HG03097 (cell line): ENCODE data around the gene SETDB2.
"Not testable (repeated sequence)": the region's sequence is repeated elsewhere in the genome, so short reads cannot be mapped to it uniquely, and the experiment has no call there.

ENCODE experiments used
- ATAC-seq: cut with Tn5 transposase; IDR thresholded peaks from one replicate; pipeline ENCODE4 v1.9.1; 2021; ENCODE audit not compliant: unreplicated experiment, low FRiP score

The SETDB2 gene

GRCh38 chr13:49464621-49465325 is 20.7 kb downstream of the SETDB2 start:
- ATAC-seq: no peak

GRCh38 chr13:49466292-49466838 is 22.3 kb downstream of the SETDB2 start:
- no peak for ATAC-seq

- no peak for ATAC-seq
Observed at GRCh38 chr13:49472186-49472585, 28.1 kb downstream of the SETDB2 start.

GRCh38 chr13:49476529-49476928 is 32.5 kb downstream of the SETDB2 start:
- ATAC-seq: no peak

GRCh38 chr13:49481788-49482187 is 37.7 kb downstream of the SETDB2 start:
- no peak for ATAC-seq

GRCh38 chr13:49488563-49488962 is 44.5 kb downstream of the SETDB2 start:
- ATAC-seq: no peak

- no peak for ATAC-seq
Observed at GRCh38 chr13:49494645-49495044, 50.6 kb downstream of the SETDB2 start.

GRCh38 chr13:49495783-49496762 is 52.0 kb downstream of the SETDB2 start, which contains the start of gene PHF11:
TSS of gene PHF11 (plus strand) at chr13:49495953. CDS start at chr13:49496002, 49 bp downstream.
- ATAC-seq: peak; percentile 78

GRCh38 chr13:49496837-49497236 is 52.8 kb downstream of the SETDB2 start:
- not testable (repeated sequence) for ATAC-seq

- no peak for ATAC-seq
Observed at GRCh38 chr13:49497272-49497671, 53.2 kb downstream of the SETDB2 start.

- ATAC-seq: no peak
Observed at GRCh38 chr13:49498206-49498605, 54.1 kb downstream of the SETDB2 start.

- ATAC-seq: no peak
Observed at GRCh38 chr13:49499889-49500660, 56.0 kb downstream of the SETDB2 start.

GRCh38 chr13:49502954-49503353 is 58.9 kb downstream of the SETDB2 start:
- no peak for ATAC-seq

- ATAC-seq: no peak
Observed at GRCh38 chr13:49503951-49504350, 59.9 kb downstream of the SETDB2 start.

GRCh38 chr13:49512578-49512977 is 68.5 kb downstream of the SETDB2 start:
- ATAC-seq: no peak

GRCh38 chr13:49516467-49516866 is 72.4 kb downstream of the SETDB2 start:
- no peak for ATAC-seq

GRCh38 chr13:49517461-49517860 is 73.4 kb downstream of the SETDB2 start:
- ATAC-seq: no peak

GRCh38 chr13:49521224-49521623 is 77.2 kb downstream of the SETDB2 start:
- ATAC-seq: no peak

- ATAC-seq: no peak
Observed at GRCh38 chr13:49524740-49525501, 80.8 kb downstream of the SETDB2 start.

GRCh38 chr13:49527123-49527522 is 83.0 kb downstream of the SETDB2 start:
- ATAC-seq: no peak
